ENCODE measurements around the gene ZNF516.

Gene ZNF516

GRCh38 chr18:76507830-76508385, 12.9 kb upstream of the ZNF516 start:
- DNase-seq = peak; percentile 32

GRCh38 chr18:76506974-76507764, 12.1 kb upstream of the ZNF516 start:
- no peak for DNase-seq

- DNase-seq = no peak
Measured at GRCh38 chr18:76506395-76506794, 11.4 kb upstream of the ZNF516 start.

GRCh38 chr18:76505614-76506013, 10.6 kb upstream of the ZNF516 start:
- peak; percentile 75 for DNase-seq

DNA sequence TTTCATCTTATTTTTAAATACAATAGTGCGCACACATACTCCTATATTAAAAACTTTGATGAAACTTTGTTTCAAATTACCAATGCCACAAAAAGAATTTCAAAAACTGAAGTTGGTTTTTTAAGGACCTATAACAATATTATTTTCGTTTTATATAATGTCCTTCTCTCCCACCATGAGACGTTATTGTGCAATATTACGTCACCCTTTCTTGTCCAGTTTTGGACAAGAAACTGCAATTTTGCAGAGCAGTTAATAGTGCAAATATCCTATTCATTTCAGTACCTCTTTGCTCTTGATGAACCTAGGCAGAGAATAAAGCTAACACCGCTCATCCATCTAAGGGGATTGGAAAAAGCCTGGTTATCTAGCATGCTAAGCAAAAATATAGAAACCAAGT, 9.7 kb upstream of the ZNF516 start:
- DNase-seq = peak; percentile 81

GRCh38 chr18:76503649-76504386, 8.8 kb upstream of the ZNF516 start:
- peak; percentile 53 for DNase-seq

- DNase-seq = peak; percentile 87
Measured at GRCh38 chr18:76502551-76502950, 7.5 kb upstream of the ZNF516 start.

DNA sequence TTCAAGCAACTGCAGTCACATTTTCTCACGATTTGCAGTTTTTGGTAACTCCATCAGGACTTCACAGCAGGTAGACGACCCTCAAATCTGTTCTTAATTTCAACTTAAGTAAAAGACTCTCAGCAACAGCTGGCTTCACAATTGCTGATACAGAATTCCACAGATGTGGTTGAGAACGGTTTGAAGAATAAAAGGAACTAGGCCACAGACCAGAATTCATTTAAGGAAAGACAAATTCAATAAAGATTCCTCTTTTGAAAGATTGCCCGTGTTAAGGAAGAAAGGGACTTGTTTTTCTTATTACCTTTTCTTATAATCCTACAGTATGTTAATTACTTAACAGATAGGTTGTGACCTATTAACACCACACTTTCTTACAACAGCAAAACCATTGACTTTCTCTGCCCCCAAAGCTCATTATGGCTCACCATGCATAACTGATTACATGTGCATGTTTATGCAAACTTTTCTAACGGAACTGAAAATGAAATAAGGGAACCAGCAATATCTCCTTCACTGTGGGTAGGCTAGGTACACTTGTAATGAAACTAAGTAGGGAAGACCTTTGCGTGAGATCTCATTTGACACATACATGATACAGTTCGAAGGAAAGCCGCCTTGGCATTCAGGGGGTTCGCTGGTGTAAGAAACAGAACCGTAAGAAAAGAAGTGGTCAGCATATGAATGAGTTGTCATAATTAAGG, 4.7 kb upstream of the ZNF516 start:
- DNase-seq = peak; percentile 91

- no peak for DNase-seq
Measured at GRCh38 chr18:76499021-76499420, 4.0 kb upstream of the ZNF516 start.

GRCh38 chr18:76498064-76498463, 3.0 kb upstream of the ZNF516 start:
- peak; percentile 37 for DNase-seq

GRCh38 chr18:76497021-76497420, 2.0 kb upstream of the ZNF516 start:
- peak; percentile 46 for DNase-seq

DNA sequence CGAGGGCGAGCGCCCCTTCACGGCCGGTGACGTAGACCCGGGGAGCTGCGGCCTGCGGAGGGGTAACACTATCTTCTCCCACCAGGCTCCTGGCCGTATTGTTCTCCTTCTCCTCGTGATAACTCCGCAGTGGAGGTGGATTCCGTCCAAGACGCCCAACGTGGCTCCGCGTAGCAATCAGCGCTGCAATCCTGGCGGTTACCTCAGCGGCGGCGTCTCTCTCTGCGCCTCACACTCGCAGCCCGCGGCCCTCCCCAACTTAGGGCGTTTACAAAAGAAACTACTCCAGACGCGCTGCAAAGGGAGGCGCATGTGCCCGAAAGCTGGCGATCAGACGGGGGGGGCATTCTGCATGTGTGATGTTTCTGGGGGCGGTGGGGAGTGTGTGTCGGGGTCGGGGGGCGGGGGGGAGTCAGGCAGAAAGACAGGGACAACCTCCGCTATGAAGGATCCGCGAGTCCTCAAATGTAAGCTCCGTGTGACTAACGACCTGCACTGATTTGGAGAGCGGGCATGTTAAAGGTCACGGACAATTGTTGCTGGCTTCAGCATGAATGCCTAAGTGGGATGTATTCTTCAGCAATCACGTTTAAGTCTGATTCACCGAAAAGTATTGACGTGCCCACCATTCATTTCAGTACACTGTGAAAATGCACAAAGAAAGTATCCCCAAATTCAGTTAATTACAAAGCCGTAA, 1.3 kb upstream of the ZNF516 start:
- DNase-seq = peak; percentile 77

GRCh38 chr18:76495435-76496193, 572 bp upstream of the ZNF516 start:
- DNase-seq = peak; percentile 74

GRCh38 chr18:76494231-76495005, 624 bp downstream of the ZNF516 start:
- DNase-seq = no peak

DNA sequence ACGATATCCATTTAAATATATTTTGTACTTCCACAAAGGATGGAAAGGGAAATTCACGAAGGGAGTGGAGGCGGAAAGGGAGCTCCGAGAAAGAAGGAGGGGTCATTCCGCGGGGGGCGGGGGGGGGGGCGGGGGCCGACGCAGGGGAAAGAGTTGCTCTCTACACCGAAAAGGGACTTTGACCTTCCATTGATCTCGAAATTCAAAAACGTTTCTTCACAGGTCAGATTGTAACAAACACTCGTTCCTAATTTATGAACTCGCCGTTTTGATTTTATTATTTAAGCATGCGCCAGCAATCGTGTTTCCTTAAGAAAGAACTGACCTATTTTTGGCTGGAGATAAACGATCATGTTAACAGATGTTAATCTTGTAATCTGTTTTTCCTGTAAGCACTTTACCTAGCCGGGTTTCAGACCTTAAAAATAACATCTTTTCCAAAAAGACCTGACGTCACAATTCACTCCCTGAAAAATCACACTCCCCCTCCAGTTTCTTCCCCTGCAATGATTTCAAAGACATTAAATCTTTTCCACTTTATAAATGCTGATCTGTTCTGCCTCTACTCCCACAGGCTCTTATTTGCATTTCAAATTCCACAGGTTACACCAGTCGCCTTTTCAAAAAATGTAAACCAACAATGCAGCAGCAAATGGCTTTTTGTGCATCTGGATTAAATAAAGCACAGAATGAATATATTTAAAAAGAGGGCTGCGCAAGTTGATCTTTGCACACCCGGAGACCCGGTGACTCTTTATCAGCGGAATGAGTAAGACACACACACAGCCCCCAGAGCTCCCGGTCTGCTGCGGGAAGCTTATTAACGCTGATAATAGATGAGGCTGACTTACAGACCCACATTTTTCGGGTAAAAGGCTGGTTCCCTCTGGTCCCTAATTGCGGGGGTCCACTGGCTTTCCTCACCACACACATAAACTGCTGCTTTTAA, 1.6 kb downstream of the ZNF516 start:
- peak; percentile 59 for DNase-seq

GRCh38 chr18:76492669-76493212, 2.3 kb downstream of the ZNF516 start:
- DNase-seq = peak; percentile 98

DNA sequence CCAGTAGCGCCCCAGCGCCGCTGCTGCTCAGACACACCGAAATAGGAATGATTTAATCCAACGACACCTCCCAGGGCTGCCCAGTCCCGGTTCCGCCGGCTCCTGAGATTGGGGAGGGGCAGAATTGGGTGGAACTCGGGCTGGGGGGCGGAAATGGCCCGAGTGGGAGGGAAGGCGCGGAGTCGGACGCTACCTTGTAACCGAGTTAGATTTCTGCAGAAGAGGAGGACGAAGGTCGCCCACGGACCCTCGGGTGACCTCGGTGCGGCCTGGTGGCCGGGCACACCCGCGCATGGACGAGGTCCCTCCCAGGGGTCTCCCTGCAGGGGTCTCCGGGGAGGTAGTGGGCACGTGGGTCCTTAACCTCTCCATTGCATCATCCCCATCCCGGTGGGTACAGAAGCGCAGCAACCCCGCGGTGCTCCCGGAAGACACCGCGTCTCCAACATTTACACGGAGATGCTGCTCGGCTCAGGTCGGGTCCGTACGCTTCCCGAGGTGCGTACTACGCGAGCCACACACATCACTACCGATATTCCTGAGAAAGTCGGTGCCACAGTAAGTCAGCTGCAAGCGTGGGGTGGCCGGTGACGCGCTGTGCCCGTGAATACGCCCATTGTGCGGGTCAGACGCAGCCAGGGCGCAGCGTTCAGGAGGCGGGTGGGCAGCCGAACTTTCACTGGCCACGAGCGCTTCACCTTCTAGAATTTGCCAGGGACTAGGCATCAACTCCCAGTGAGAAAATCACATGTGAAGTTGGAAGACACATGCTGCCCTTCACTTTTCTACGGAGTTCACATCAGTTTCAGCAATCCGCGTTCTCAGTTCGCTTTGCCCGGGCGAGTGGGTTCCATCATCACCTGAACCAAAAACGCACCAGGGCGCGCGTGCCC, 3.0 kb downstream of the ZNF516 start:
- DNase-seq = peak; percentile 53

DNA sequence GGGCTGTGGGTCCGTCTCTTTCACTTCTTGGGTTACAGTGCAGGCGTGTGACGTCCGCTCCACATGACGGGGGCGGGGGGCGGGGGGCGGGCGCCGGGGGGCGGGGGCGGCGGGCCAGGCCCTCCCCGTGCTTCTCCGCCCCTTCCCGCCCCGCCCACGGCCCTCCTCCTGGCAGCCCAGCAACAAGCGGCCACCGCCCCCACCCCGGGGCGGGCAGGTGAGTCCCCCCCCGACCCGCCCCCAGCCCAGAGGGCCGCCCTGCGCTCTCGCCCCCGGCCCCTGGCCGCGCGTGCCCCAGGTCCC, 3.6 kb downstream of the ZNF516 start:
- DNase-seq = peak; percentile 48
